Neural cell (in vitro differentiated cells): Measurements from ENCODE around the gene TOP1.
"Not testable (repeated sequence)": the region's sequence is repeated elsewhere in the genome, so short reads cannot be mapped to it uniquely, and the experiment has no call there.

ENCODE experiments used
- EZH2 ChIP-seq: fragments of 200-600, 300-800 bp; shearing (Covaris generic), sonication (generic); IDR thresholded peaks from 2 replicates; pipeline ENCODE4 v1.6.1; 2014; ENCODE audit warnings: antibody characterized with exemption, low read length, borderline replicate concordance, mild to moderate bottlenecking; ENCODE audit not compliant: insufficient read depth, poor library complexity, severe bottlenecking
- POLR2AphosphoS5 ChIP-seq: IDR thresholded peaks from 2 replicates; pipeline ENCODE4 v1.6.1; 2012
- TF ChIP-seq, protein P1 (sequence below): IDR thresholded peaks from 2 replicates; pipeline ENCODE4 v1.6.1; 2012; ENCODE audit warnings: borderline replicate concordance
- TF ChIP-seq, protein P2 (sequence below): fragments of 450-650 bp; IDR thresholded peaks from 2 replicates; pipeline ENCODE4 v1.5.1; 2014; ENCODE audit warnings: antibody characterized with exemption, mild to moderate bottlenecking, moderate library complexity; ENCODE audit not compliant: poor library complexity, severe bottlenecking

DNA sequence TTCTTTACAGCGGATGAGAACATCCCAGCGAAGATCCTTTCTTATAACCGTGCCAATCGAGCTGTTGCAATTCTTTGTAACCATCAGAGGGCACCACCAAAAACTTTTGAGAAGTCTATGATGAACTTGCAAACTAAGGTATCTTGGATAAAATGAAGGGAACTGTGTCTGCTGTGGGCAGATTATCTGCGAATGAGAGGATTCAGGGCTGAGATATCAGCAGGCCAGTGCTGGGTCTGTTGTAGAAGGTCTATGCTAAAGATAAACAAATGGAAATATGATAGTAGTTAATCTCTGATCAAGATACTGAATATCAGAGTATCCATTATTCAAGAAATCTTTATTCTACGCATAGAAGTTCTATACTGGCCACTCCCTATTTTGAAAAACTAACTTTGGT, 89.5 kb downstream of the TOP1 start:
- TF ChIP-seq EZH2, POLR2AphosphoS5: not testable (repeated sequence)
- TF ChIP-seq, protein P1, sequence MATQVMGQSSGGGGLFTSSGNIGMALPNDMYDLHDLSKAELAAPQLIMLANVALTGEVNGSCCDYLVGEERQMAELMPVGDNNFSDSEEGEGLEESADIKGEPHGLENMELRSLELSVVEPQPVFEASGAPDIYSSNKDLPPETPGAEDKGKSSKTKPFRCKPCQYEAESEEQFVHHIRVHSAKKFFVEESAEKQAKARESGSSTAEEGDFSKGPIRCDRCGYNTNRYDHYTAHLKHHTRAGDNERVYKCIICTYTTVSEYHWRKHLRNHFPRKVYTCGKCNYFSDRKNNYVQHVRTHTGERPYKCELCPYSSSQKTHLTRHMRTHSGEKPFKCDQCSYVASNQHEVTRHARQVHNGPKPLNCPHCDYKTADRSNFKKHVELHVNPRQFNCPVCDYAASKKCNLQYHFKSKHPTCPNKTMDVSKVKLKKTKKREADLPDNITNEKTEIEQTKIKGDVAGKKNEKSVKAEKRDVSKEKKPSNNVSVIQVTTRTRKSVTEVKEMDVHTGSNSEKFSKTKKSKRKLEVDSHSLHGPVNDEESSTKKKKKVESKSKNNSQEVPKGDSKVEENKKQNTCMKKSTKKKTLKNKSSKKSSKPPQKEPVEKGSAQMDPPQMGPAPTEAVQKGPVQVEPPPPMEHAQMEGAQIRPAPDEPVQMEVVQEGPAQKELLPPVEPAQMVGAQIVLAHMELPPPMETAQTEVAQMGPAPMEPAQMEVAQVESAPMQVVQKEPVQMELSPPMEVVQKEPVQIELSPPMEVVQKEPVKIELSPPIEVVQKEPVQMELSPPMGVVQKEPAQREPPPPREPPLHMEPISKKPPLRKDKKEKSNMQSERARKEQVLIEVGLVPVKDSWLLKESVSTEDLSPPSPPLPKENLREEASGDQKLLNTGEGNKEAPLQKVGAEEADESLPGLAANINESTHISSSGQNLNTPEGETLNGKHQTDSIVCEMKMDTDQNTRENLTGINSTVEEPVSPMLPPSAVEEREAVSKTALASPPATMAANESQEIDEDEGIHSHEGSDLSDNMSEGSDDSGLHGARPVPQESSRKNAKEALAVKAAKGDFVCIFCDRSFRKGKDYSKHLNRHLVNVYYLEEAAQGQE = not testable (repeated sequence)
- TF ChIP-seq, protein P2, sequence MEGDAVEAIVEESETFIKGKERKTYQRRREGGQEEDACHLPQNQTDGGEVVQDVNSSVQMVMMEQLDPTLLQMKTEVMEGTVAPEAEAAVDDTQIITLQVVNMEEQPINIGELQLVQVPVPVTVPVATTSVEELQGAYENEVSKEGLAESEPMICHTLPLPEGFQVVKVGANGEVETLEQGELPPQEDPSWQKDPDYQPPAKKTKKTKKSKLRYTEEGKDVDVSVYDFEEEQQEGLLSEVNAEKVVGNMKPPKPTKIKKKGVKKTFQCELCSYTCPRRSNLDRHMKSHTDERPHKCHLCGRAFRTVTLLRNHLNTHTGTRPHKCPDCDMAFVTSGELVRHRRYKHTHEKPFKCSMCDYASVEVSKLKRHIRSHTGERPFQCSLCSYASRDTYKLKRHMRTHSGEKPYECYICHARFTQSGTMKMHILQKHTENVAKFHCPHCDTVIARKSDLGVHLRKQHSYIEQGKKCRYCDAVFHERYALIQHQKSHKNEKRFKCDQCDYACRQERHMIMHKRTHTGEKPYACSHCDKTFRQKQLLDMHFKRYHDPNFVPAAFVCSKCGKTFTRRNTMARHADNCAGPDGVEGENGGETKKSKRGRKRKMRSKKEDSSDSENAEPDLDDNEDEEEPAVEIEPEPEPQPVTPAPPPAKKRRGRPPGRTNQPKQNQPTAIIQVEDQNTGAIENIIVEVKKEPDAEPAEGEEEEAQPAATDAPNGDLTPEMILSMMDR = not testable (repeated sequence)
